ENCODE data around the gene NAALADL2.

The NAALADL2 gene

GRCh38 chr3:175272392-175272791 is 413.3 kb downstream of the NAALADL2 start:
- DNase-seq, result no peak

DNA sequence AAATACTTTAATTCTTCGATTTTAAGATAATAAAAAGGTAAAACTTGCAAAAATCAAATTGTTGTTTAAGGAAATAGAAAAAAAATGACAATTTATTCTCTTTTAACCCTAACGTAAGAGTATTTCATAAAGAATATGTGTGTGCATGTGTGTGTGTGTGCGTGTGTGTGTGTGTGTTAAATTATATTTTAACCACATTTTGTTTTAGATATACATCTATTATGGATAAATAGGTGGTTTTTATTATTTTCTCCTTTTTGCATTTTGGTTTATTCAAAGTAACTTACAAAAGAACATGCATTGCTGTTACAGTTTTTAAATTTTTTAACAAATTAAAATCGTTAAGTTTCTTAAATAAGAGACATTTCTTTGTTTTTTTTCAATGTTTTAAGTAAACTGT is 414.4 kb downstream of the NAALADL2 start:
- DNase-seq, result no peak

DNA sequence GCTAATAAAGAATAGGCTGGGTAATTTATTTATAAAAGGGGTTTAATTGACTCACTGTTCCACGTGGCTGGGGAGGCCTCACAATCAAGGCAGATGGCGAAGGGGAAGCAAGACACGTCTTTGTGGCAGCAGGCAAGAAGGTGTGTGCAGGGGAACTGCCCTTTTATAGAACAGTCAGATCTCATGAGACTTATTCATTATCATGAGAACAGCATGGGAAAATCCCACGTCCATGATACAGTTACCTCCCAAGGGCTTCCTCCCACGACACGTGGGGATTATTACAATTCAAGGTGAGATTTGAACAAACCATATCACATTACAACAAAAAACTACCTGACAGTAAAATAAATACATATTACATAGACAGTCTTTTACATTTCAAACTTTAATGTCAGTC is 414.9 kb downstream of the NAALADL2 start:
- DNase-seq, result peak; percentile 95

- no peak for DNase-seq
These were observed 415.5 kb downstream of the NAALADL2 start for GRCh38 chr3:175274474-175275218.

DNA sequence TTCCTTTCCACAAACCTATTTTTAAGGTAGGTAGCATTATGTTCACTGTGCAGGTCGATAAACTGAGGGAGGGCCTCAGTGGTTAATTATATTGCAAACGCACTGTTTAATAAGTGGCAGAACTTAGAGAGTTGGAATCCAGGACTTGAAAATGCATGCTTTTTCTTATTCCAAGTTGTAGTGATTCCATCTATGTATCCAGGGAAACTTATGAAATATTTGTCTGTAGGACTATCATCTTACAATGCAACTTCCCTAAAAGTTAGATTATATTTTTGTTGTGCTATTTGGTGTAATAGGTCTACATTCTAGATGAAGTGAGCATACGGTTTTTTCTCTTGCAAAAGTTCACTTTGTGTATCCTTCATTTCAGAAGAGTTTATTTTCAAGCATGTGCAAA is 419.5 kb downstream of the NAALADL2 start:
- DNase-seq, result no peak

GRCh38 chr3:175279457-175279856 is 420.3 kb downstream of the NAALADL2 start:
- DNase-seq, result no peak

- DNase-seq, result no peak
These were observed 420.8 kb downstream of the NAALADL2 start for GRCh38 chr3:175279911-175280310.

DNA sequence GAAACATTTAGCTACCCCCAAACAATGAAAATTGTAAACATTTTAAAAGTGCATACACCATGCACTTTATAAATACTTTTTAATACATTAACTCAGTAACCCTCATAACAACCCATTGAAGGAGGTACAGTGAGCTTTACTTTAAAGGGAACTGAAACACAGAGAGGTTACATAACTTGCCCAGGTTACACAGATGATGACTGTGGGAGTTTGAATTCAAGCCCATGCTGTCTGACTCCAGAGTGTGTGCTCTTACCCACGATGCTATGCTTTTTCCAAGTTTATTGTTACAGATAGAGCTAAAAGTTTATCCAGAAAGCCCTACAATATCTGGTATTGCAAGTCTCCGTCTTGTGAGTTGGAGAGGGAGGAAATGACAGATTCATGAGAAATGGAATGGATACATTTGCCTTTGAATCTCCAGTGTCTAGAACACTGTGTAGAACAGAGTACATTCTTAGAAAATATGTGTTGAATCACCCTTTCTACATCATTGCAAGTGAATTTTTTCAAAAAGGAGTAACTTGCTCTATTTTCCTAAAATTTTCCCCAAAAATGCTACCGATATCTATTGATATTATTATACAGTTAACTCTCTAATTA is 428.3 kb downstream of the NAALADL2 start:
- no peak for DNase-seq

GRCh38 chr3:175288621-175289020 is 429.5 kb downstream of the NAALADL2 start:
- DNase-seq, result no peak

DNA sequence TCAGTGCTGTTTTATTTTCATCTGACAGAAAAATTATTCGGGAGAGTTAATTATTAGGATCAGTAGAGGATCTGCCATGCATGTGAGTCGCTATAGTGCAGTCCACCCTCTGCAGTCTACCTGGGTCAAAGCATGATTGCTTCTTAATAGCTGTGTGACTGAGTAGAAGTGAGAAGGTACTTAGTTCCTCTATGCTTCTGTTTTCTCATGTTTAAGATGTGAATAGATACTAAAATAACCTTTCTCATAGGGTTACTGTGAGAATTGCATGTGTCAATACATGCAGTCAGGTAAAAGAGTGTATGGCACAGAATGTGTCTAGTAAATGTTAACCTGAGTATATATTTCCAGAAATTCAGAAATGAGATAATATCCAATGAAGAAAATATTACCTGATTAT is 435.7 kb downstream of the NAALADL2 start:
- DNase-seq, result no peak

DNA sequence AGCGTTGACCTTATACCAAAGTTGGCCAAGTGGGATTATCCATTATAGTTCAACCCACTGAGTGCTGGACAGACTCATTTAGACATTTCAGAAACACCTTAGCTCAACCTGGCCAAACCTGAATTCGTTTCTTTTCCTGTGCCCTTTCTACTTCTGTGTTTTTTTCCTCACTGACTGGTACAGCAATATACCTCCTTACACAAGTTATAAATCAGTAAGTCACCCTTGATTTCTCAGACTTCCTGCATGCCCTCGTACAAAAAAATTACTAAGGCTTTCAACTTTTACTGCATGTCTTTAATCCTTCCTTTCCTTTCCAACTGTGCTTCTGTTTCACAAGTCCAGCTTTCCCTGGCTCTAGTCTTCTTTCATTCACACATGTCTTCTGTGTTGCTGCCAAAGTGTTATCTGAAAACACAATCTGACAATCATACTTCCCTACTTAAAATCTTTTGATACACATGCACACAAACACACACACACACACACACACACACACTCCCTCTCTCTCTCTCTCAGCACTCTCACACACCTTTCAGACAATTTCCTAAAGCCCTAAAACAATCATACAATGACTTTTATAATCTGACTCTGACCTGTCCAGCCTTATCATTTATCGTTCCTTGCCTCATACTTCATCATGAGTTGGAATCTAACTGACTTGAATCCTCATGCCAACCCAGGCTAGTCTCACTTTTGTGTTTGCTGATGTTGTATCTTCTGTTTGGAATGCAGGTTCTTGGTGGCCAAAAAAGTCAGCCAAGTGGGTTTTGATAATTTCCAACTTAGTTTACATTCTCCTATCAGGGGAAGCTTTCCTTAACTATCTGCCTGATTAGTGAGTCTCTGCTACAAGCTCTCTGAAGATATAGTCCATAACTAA is 436.4 kb downstream of the NAALADL2 start:
- DNase-seq, result no peak

DNA sequence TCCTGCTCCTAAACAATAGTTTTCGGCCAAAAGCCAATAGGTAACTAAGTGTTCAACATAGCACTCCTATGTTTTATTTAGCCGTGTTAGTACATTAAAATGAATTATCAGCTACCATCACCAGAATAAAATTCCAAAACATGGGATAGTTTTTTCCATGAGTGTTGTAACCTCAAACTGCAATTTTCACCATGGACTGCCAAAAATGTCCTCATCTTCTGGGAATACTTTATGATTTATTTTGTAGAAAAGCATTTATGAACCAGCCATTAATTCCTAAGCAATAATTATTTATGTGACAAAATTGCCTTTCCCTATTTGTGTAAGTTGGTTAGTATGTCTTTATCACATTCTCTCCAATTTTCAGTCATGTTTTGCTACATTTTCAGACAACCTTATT is 438.1 kb downstream of the NAALADL2 start:
- no peak for DNase-seq

DNA sequence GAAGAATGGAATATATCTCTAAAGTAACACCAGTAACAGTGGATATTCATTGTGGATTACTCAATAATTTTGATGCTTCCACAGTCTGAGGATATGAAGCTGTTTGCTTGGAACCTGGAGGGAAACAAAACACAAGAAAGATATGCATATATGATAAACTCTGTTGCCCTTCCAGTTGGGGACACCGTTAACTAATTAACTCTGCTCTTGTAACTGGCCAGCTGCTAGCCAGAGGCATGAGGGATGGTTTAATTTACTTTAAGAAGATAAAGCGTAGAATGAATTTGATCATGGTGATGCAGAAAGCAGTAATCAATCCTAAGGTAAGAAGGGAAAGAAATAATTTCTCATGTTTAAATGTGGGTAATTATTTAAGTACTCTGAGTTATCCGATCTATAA is 442.6 kb downstream of the NAALADL2 start:
- no peak for DNase-seq

- no peak for DNase-seq
These were observed 445.3 kb downstream of the NAALADL2 start for GRCh38 chr3:175304404-175304803.

- no peak for DNase-seq
These were observed 448.5 kb downstream of the NAALADL2 start for GRCh38 chr3:175307642-175308041.

DNA sequence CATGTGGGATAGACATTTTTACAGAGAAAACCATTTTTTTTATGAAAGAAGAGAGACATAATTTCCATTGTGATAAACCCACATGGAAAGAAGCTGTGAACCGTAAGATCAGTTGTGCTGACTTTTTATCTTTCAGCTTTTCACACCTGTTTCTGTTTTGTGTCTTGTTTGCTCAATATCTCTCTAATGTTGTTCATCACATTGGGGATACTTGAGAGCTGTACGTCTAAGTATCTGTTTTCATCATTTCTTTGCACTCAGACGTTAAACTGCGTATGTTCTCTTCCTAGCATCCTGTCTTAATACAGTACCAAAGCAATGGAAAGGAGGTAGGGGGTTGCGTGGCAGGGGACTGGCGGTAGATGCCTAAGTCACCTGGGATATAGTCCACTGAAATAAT is 449.0 kb downstream of the NAALADL2 start:
- no peak for DNase-seq

DNA sequence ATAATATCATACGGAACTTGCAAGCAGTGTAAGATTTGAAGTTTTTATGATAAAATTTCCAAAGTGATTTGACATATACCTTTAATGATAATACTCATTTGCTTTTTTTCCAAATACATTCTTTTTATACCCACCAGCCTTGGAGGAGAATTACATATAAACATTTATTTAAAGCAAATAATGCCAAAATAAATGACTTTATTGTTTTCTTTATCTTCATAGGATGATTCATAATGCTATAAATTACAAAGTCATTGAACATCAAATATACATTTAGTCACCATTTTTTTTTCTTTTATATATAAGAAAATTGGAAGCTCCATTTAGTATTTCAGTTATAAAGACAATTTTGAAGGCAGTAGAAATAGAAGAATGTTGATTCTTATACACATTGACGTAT is 450.9 kb downstream of the NAALADL2 start:
- no peak for DNase-seq

DNA sequence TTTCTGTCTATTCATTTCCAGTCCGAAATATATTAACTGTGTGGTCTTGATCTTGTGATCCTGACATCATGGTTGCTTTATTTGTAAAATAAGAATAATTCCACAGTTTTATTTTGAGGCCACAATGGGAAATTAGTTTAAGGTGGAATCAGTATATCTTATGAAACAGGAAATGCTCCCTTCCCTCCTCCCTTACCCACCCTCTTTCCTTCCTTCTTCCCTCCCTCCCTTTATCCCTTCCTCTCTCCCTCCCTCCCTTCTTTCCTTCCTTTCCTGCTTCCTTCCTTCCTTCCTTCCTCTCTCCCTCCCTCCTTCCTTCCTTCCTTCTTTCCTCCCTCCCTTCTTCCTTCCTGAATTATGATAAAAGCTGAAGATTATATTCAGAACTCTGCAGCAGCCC is 452.3 kb downstream of the NAALADL2 start:
- no peak for DNase-seq

DNA sequence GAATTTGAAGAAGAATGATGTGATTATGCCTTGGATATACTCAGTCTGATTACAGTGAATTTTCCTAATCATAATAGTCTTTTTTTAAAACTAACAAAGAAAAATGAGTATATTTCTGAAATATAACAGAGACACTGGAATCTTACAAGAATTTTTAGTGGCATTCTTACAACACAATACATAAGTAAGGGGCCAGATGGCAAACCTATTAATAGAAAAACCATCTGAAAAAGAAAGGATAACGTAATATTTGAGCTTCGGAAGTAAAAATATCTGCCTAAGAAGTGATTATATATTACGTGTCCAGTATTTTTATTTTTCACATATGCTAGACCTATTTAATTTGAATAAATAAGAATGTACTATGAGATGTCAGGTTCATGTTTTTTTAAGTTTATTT is 452.8 kb downstream of the NAALADL2 start:
- DNase-seq, result no peak

DNA sequence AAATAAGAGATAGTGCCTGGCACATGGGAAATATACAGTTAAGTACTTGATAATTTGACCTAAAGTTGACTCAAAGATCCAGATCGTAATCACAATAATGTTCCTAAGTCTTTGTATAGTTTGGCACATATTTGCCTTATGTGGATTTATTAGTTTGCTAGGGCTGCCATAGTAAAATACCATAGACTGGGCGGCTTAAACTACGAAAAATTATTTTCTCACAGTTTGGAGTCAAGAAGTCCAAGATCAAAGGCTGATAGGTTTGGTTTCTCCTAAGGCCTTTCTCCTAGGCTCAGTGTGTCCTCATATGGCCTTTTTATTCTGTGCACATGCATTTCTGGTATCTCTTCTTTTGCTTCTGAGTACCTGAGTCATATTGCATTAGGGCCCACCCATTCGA is 453.7 kb downstream of the NAALADL2 start:
- DNase-seq, result no peak

DNA sequence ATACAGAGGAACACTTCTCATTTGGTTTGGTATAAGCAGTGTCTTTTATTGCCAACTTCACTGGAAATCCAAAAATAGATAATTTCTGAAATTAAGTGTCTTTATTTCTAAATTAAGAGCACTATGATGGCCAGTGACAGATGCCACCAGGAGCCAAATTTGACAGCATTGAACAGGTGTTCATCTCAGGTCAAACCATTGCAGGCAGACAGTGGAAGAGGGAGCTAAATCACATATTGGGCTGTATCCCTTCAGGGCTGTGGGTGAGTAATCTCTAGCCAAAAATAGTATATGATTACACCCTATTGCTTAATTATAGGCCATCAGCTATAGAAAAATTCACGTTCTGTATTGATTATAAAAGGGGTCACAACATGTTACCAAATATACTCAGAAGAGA is 457.7 kb downstream of the NAALADL2 start:
- peak; percentile 33 for DNase-seq

- DNase-seq, result no peak
These were observed 466.3 kb downstream of the NAALADL2 start for GRCh38 chr3:175325440-175325839.

- no peak for DNase-seq
These were observed 466.9 kb downstream of the NAALADL2 start for GRCh38 chr3:175326041-175326440.

DNA sequence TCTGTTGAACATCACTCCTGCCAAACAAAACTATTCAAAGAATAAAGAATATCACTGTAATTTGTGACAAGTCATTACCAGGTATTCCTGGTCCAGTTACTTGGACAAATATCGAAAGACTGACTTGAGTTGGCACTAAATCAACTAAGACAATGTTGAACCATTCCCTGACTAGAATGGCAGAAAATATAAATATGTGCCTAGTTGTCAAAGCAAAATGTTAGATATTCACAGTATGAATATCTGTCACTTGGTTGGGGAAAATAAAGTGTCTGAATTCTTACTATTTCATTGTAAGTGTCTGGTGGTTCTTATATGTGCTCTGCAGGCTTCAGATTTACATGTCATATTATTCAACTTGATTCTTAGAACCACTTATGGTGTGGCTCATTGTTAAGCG is 470.2 kb downstream of the NAALADL2 start:
- DNase-seq, result no peak

Measured in NCI-H524 treated with DMSO at 0.1 percent for 48 hours (cell line).